ENCODE results near the gene ST7. TPM values are rescaled to one million over a fixed set of nuclear protein-coding genes. Genes with fewer than 3 reads are reported as not detected.

ST7 gene
- total RNA-seq, 2 experiments from 2014 or later = 5.9 to 9.2 TPM

GRCh38 chr7:117061751-117062150 is 108.5 kb downstream of the ST7 start:
- Mint-ChIP-seq H3K9me3 (no peaks in the 10 kb centered on the region), H3K27ac (no peak overlapping the region), H3K36me3 (ENCODE audit: low read depth) (no peaks in the 10 kb centered on the region), H3K27me3 (no peaks in the 10 kb centered on the region), H3K4me3 (no peak overlapping the region), H3K4me1 (ENCODE audit: low read depth) (peaks cover 6% of the 10 kb centered on the region)
- no peak for TF ChIP-seq CTCF (IDR thresholded peaks at IDR 0.05)
- ATAC-seq = no peak
- CTCF ChIA-PET = no interaction called here
- intact Hi-C loops (cut with micrococcal nuclease) = no loop called here
- DNase-seq = no peak
- POLR2A ChIA-PET = no interaction called here

GRCh38 chr7:117062300-117062699 is 109.0 kb downstream of the ST7 start:
- DNase-seq = no peak
- CTCF ChIA-PET = no interaction called here

GRCh38 chr7:117064688-117065087 is 111.4 kb downstream of the ST7 start:
- POLR2A ChIA-PET = no interaction called here
- no peak for DNase-seq
- Mint-ChIP-seq H3K27ac (no peak overlapping the region), H3K36me3 (ENCODE audit: low read depth) (no peaks in the 10 kb centered on the region), H3K4me1 (ENCODE audit: low read depth) (peaks cover 23% of the 10 kb centered on the region), H3K27me3 (no peaks in the 10 kb centered on the region), H3K9me3 (no peaks in the 10 kb centered on the region), H3K4me3 (no peak overlapping the region)
- TF ChIP-seq CTCF (IDR thresholded peaks at IDR 0.05) = no peak
- intact Hi-C loops (cut with micrococcal nuclease) = no loop called here
- no peak for ATAC-seq
- CTCF ChIA-PET = no interaction called here

More at GRCh38 chr7:117062300-117062699, 109.0 kb downstream of the ST7 start:
- peaks cover 10% of the 10 kb centered on the region for H3K4me1 Mint-ChIP-seq (ENCODE audit: low read depth)
- no peak for TF ChIP-seq CTCF (IDR thresholded peaks at IDR 0.05)
- no peak overlapping the region for H3K4me3 Mint-ChIP-seq
- POLR2A ChIA-PET = no interaction called here
- H3K27ac Mint-ChIP-seq = no peak overlapping the region
- H3K36me3 Mint-ChIP-seq (ENCODE audit: low read depth) = no peaks in the 10 kb centered on the region
- ATAC-seq = no peak
- intact Hi-C loops (cut with micrococcal nuclease) = no loop called here
- no peaks in the 10 kb centered on the region for H3K9me3 Mint-ChIP-seq
- H3K27me3 Mint-ChIP-seq = no peaks in the 10 kb centered on the region

GRCh38 chr7:117065571-117066150 is 112.4 kb downstream of the ST7 start:
- ATAC-seq (no peak), DNase-seq (no peak)
- H3K27ac Mint-ChIP-seq = no peak overlapping the region
- intact Hi-C loops (cut with micrococcal nuclease) = no loop called here
- no peaks in the 10 kb centered on the region for H3K27me3 Mint-ChIP-seq
- H3K4me3 Mint-ChIP-seq = no peak overlapping the region
- no peaks in the 10 kb centered on the region for H3K36me3 Mint-ChIP-seq (ENCODE audit: low read depth)
- peaks cover 23% of the 10 kb centered on the region for H3K4me1 Mint-ChIP-seq (ENCODE audit: low read depth)
- TF ChIP-seq CTCF (IDR thresholded peaks at IDR 0.05) = no peak
- ChIA-PET CTCF (no interaction called here), POLR2A (no interaction called here)
- H3K9me3 Mint-ChIP-seq = no peaks in the 10 kb centered on the region

GRCh38 chr7:117066668-117067067 is 113.4 kb downstream of the ST7 start:
- POLR2A ChIA-PET = no interaction called here
- intact Hi-C loops (cut with micrococcal nuclease) = no loop called here
- H3K36me3 Mint-ChIP-seq (ENCODE audit: low read depth) = no peaks in the 10 kb centered on the region
- CTCF ChIA-PET = interaction anchor here (1.3 kb wide), 1 partner anchor 82 kb away, joined by 3 read pairs; no protein-coding TSS in a partner anchor
- H3K4me3 Mint-ChIP-seq = no peak overlapping the region
- no peak for TF ChIP-seq CTCF (IDR thresholded peaks at IDR 0.05)
- no peak overlapping the region for H3K27ac Mint-ChIP-seq
- ATAC-seq (no peak), DNase-seq (no peak)
- H3K27me3 Mint-ChIP-seq = no peaks in the 10 kb centered on the region
- H3K4me1 Mint-ChIP-seq (ENCODE audit: low read depth) = peaks cover 23% of the 10 kb centered on the region
- no peaks in the 10 kb centered on the region for H3K9me3 Mint-ChIP-seq
